HG03469 (cell line): ENCODE data around the gene RBMS3.

Source experiments
- ATAC-seq: cut with Tn5 transposase; IDR thresholded peaks from one replicate; pipeline ENCODE4 v1.9.1; 2021; ENCODE audit warnings: mild to moderate bottlenecking, moderate library complexity, moderate number of reproducible peaks; ENCODE audit not compliant: unreplicated experiment

The RBMS3 gene

GRCh38 chr3:29606416-29606815 is 325.5 kb downstream of the RBMS3 start:
- ATAC-seq: no peak

GRCh38 chr3:29608414-29609327 is 327.8 kb downstream of the RBMS3 start:
- no peak for ATAC-seq

- no peak for ATAC-seq
Observed at GRCh38 chr3:29609328-29609811, 328.5 kb downstream of the RBMS3 start.

- no peak for ATAC-seq
Observed at GRCh38 chr3:29610781-29611180, 329.9 kb downstream of the RBMS3 start.

- no peak for ATAC-seq
Observed at GRCh38 chr3:29611252-29611651, 330.4 kb downstream of the RBMS3 start.

GRCh38 chr3:29612536-29612935 is 331.7 kb downstream of the RBMS3 start:
- ATAC-seq: no peak

- ATAC-seq: no peak
Observed at GRCh38 chr3:29614954-29615353, 334.1 kb downstream of the RBMS3 start.

- ATAC-seq: no peak
Observed at GRCh38 chr3:29618395-29619282, 337.8 kb downstream of the RBMS3 start.

- ATAC-seq: no peak
Observed at GRCh38 chr3:29619676-29620075, 338.8 kb downstream of the RBMS3 start.

GRCh38 chr3:29627136-29628117 is 346.6 kb downstream of the RBMS3 start:
- ATAC-seq: no peak

- ATAC-seq: no peak
Observed at GRCh38 chr3:29628795-29629194, 347.9 kb downstream of the RBMS3 start.

GRCh38 chr3:29635888-29636287 is 355.0 kb downstream of the RBMS3 start:
- no peak for ATAC-seq

GRCh38 chr3:29637068-29637467 is 356.2 kb downstream of the RBMS3 start:
- ATAC-seq: no peak

- no peak for ATAC-seq
Observed at GRCh38 chr3:29639578-29640290, 358.9 kb downstream of the RBMS3 start.

GRCh38 chr3:29642393-29643033 is 361.6 kb downstream of the RBMS3 start:
- ATAC-seq: no peak

GRCh38 chr3:29643034-29643425 is 362.2 kb downstream of the RBMS3 start:
- ATAC-seq: no peak

- no peak for ATAC-seq
Observed at GRCh38 chr3:29644261-29644660, 363.4 kb downstream of the RBMS3 start.

GRCh38 chr3:29644956-29645636 is 364.2 kb downstream of the RBMS3 start:
- ATAC-seq: no peak

- ATAC-seq: no peak
Observed at GRCh38 chr3:29646043-29646442, 365.2 kb downstream of the RBMS3 start.
